IMR-90 (cell line): ENCODE results near the gene WIPF1. TPM values are rescaled to one million over a fixed set of nuclear protein-coding genes. Genes with fewer than 3 reads are reported as not detected.

ENCODE experiments used
- ATAC-seq: fragments of 200-7000 bp; cut with Tn5 transposase; 2 replicates; pipeline ENCODE4 v1.9.1; 2020; ENCODE audit warnings: low read depth, mild to moderate bottlenecking, moderate library complexity
- BruUV-seq: library from RNA; stranded (reverse); fragments of 400-500 nt; replicated peaks from 2 replicates; lab custom pipeline; 2021; lab: Mats Ljungman, UMichigan
- CTCF ChIA-PET: fragments of 300-600 bp; formaldehyde crosslinking; extraction: SDS; loops from one replicate; lab custom pipeline; 2021; ENCODE audit warnings: antibody characterized with exemption; lab: Yijun Ruan, JAX
- POLR2A ChIA-PET: fragments of 300-600 bp; sonication (Branson Sonifier 250); formaldehyde crosslinking; loops from one replicate; lab custom pipeline; 2022; ENCODE audit warnings: antibody characterized with exemption; ENCODE audit not compliant: unreplicated experiment; lab: Charles Lee
- DNase-seq: peaks from one replicate; pipeline ENCODE4 v3.0.0; 2013
- H2AFZ ChIP-seq: replicated peaks from 2 replicates; pipeline ENCODE3; 2013; ENCODE audit warnings: low read length, mild to moderate bottlenecking; ENCODE audit not compliant: poor library complexity
- H2AK5ac ChIP-seq: 2 replicates; pipeline ENCODE4 v1.6.1; 2013; ENCODE audit warnings: low read depth, low read length, inconsistent platforms
- H2AK9ac ChIP-seq: replicated peaks from 2 replicates; pipeline ENCODE3; 2013; ENCODE audit warnings: mild to moderate bottlenecking, low read depth, low read length, moderate library complexity; ENCODE audit not compliant: poor library complexity
- H2BK120ac ChIP-seq: 2 replicates; pipeline ENCODE4 v1.6.1; 2013; ENCODE audit warnings: low read depth, low read length, inconsistent platforms
- H2BK15ac ChIP-seq: 3 replicates; pipeline ENCODE4 v1.6.1; 2013; ENCODE audit warnings: low read depth, low read length, inconsistent platforms
- H2BK20ac ChIP-seq: 2 replicates; pipeline ENCODE4 v1.6.1; 2013; ENCODE audit warnings: low read depth, mild to moderate bottlenecking, inconsistent platforms, low read length, moderate library complexity
- H2BK5ac ChIP-seq: 2 replicates; pipeline ENCODE4 v1.6.1; 2013; ENCODE audit warnings: mild to moderate bottlenecking, low read depth, low read length, inconsistent platforms; ENCODE audit not compliant: poor library complexity, severe bottlenecking
- H3K14ac ChIP-seq: replicated peaks from 2 replicates; pipeline ENCODE4 v1.6.1; 2013; ENCODE audit warnings: low read depth, low read length, inconsistent platforms
- H3K18ac ChIP-seq: 2 replicates; pipeline ENCODE4 v1.6.1; 2013; ENCODE audit warnings: low read depth, low read length, control low read depth
- H3K23ac ChIP-seq: 2 replicates; pipeline ENCODE4 v1.6.1; 2013; ENCODE audit warnings: low read depth, low read length, inconsistent platforms
- H3K27ac ChIP-seq: 2 replicates; pipeline ENCODE4 v1.5.1; 2013; ENCODE audit warnings: mild to moderate bottlenecking, control low read depth, low read length; ENCODE audit not compliant: insufficient read depth
- H3K27me3 ChIP-seq: 2 replicates; pipeline ENCODE4 v1.6.1; 2013; ENCODE audit warnings: low read length; ENCODE audit not compliant: control insufficient read depth, insufficient read depth
- H3K36me3 ChIP-seq: 2 replicates; pipeline ENCODE4 v1.6.1; 2013; ENCODE audit warnings: low read length, mixed read lengths; ENCODE audit not compliant: control insufficient read depth, insufficient read depth
- H3K4ac ChIP-seq: 2 replicates; pipeline ENCODE4 v1.6.1; 2013; ENCODE audit warnings: low read depth, low read length, inconsistent platforms
- H3K4me1 ChIP-seq: 2 replicates; pipeline ENCODE4 v1.6.1; 2013; ENCODE audit warnings: low read length, mixed read lengths; ENCODE audit not compliant: control insufficient read depth, insufficient read depth
- H3K4me2 ChIP-seq: 2 replicates; pipeline ENCODE4 v1.6.1; 2013; ENCODE audit warnings: low read depth, mild to moderate bottlenecking, control low read depth, low read length, moderate library complexity
- H3K4me3 ChIP-seq: 2 replicates; pipeline ENCODE4 v1.5.1; 2013; ENCODE audit warnings: low read depth, mild to moderate bottlenecking, control low read depth, low read length, moderate library complexity; ENCODE audit not compliant: insufficient read depth
- H3K56ac ChIP-seq: 2 replicates; pipeline ENCODE4 v1.6.1; 2013; ENCODE audit warnings: low read length, inconsistent platforms; ENCODE audit not compliant: insufficient read depth; ENCODE audit errors: extremely low read depth
- H3K79me1 ChIP-seq, 2 experiments: 2 replicates each; pipeline ENCODE4 v1.6.1; 2013; ENCODE audit warnings: low read length in 2 of 2, inconsistent platforms in 1 of 2, low read depth in 1 of 2
- H3K9ac ChIP-seq: 2 replicates; pipeline ENCODE4 v1.6.1; 2013; ENCODE audit warnings: low read depth, low read length, control low read depth
- H3K9me1 ChIP-seq: 2 replicates; pipeline ENCODE4 v1.6.1; 2013; ENCODE audit warnings: low read length, inconsistent platforms; ENCODE audit not compliant: insufficient read depth
- H3K9me3 ChIP-seq: 2 replicates; pipeline ENCODE4 v1.6.1; 2013; ENCODE audit warnings: low read length; ENCODE audit not compliant: control insufficient read depth, insufficient read depth
- H4K20me1 ChIP-seq: 2 replicates; pipeline ENCODE4 v1.6.1; 2013; ENCODE audit warnings: low read length, inconsistent platforms; ENCODE audit not compliant: insufficient read depth
- H4K5ac ChIP-seq: 2 replicates; pipeline ENCODE4 v1.6.1; 2013; ENCODE audit warnings: mild to moderate bottlenecking, low read depth, low read length, control low read depth
- H4K8ac ChIP-seq, 2 experiments: 2 replicates each; pipeline ENCODE4 v1.6.1; 2013; ENCODE audit warnings: low read depth in 2 of 2, low read length in 2 of 2, control low read depth in 1 of 2, inconsistent platforms in 1 of 2
- H4K91ac ChIP-seq: 2 replicates; pipeline ENCODE4 v1.6.1; 2013; ENCODE audit warnings: low read depth, low read length, inconsistent platforms; ENCODE audit not compliant: insufficient read depth
- SMC3 ChIP-seq: fragments of 150-350 bp; IDR thresholded peaks from 2 replicates; pipeline ENCODE4 v1.6.1; 2016; ENCODE audit warnings: low read depth, mild to moderate bottlenecking, antibody characterized with exemption, low read length, moderate library complexity
- WGBS, 2 experiments: methylation state at CpG; one replicate each; pipeline versions ENCODE4 v1.1.5 to v1.1.7; 2013; ENCODE audit warnings: missing lambda C conversion rate in 2 of 2; ENCODE audit not compliant: insufficient read length in 1 of 2; ENCODE audit errors: extremely low coverage in 2 of 2; 5-methylcytosine and 5-hydroxymethylcytosine counted together
- dilution Hi-C: fragments of 300-500 bp; cut with HindIII; formaldehyde crosslinking; loops from one replicate; pipeline ENCODE4 v1.14.3; 2018; ENCODE audit warnings: low sequenced_read_pairs; ENCODE audit not compliant: unreplicated experiment
- in situ Hi-C: fragments of 300-500 bp; cut with MboI; formaldehyde crosslinking; loops from 3 replicates; pipeline ENCODE4 v1.14.3; 2019; ENCODE audit warnings: low sequenced_read_pairs, inconsistent platforms, mixed read lengths
- intact Hi-C: fragments of 100-400 bp; cut with micrococcal nuclease; formaldehyde crosslinking; loops from 2 replicates; pipeline ENCODE4 v1.10.0; 2022
- polyA plus RNA-seq, 3 experiments: library from polyadenylated mRNA; depleted of rRNA; stranded (reverse); fragments of >200 nt; gene quantifications; 2 replicates each; pipeline ENCODE4 v1.2.3, GENCODE V29; 2012; ENCODE audit warnings: low replicate concordance in 1 of 3
- total RNA-seq: library from RNA; depleted of rRNA; stranded (reverse); fragments of >200 nt; gene quantifications from 2 replicates; pipeline ENCODE4 v1.2.3, GENCODE V29; 2012
- TF ChIP-seq, protein P1 (sequence below): fragments of 150-350 bp; IDR thresholded peaks from 2 replicates; pipeline ENCODE4 v1.6.1; 2017; ENCODE audit warnings: mild to moderate bottlenecking, antibody characterized with exemption, low read length, low read depth

The WIPF1 gene
- total and polyA plus RNA-seq, 2 of the 4 experiments (the other 2 are of a cell fraction), result 2.7 to 13.5 TPM

DNA sequence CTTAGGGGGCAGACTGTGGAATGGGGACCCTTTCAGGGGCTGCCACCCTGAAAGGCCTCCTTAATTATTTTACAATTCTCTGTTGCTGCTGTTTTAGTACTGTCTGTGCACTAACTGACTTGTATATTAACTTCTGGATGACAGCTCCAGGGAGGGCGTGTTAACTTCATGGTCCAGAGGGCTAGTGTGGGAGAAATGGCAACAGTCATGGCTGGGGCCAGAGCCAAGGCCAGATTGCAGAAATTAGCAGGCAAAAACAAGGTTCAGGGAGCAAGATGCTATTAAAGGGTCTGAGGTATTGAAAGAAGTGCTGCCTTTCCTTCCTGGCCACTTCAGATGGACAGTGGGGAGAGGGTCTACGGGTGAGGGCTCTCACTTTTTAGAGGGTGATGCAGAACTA, 9.1 kb downstream of the WIPF1 start:
- H3K14ac ChIP-seq, result no peak overlapping the region
- H3K36me3 ChIP-seq, result no peaks in the 10 kb centered on the region
- H3K23ac ChIP-seq, result no peak overlapping the region
- in situ Hi-C loops, result no loop called here
- H2AFZ ChIP-seq, result no peak overlapping the region
- no peak overlapping the region for H4K5ac ChIP-seq
- peaks cover 8% of the 10 kb centered on the region for H3K9me1 ChIP-seq
- H3K18ac ChIP-seq, result no peak overlapping the region
- no peak overlapping the region for H3K4ac ChIP-seq
- POLR2A ChIA-PET, result no interaction called here
- no peak overlapping the region for H3K4me3 ChIP-seq
- ATAC-seq (no peak), DNase-seq (no peak)
- H3K56ac ChIP-seq, result no peak overlapping the region
- CTCF ChIA-PET, result no interaction called here
- BruUV-seq, result no TSS peak
- peak overlapping the region; percentile 17 for H2AK9ac ChIP-seq
- H2BK15ac ChIP-seq, result no peak overlapping the region
- no peak overlapping the region for H2BK120ac ChIP-seq
- H3K79me1 ChIP-seq, result peaks cover 12 to 21% of the 10 kb centered on the region in 2 experiments
- H4K20me1 ChIP-seq, result peaks cover 3% of the 10 kb centered on the region; the same call in 1 of the 2 replicates
- no peak overlapping the region for H4K91ac ChIP-seq
- no peak overlapping the region for H2BK20ac ChIP-seq
- no peak overlapping the region for H4K8ac ChIP-seq
- H3K9ac ChIP-seq, result no peak overlapping the region
- H3K4me1 ChIP-seq, result peaks cover 29% of the 10 kb centered on the region
- H2BK5ac ChIP-seq, result no peak overlapping the region
- H3K9me3 ChIP-seq, result no peaks in the 10 kb centered on the region
- no peak overlapping the region for H2AK5ac ChIP-seq
- dilution Hi-C loops, result no loop called here
- no peaks in the 10 kb centered on the region for H3K27me3 ChIP-seq
- WGBS, 2 experiments, result 60% methylated on average over 1 of the region's 2 CpGs; no CpG with 5 or more reads in 1 of the 2 experiments
- no peak overlapping the region for H3K4me2 ChIP-seq
- no peak overlapping the region for H3K27ac ChIP-seq
- TF ChIP-seq SMC3, result no peak
- TF ChIP-seq, protein P1, sequence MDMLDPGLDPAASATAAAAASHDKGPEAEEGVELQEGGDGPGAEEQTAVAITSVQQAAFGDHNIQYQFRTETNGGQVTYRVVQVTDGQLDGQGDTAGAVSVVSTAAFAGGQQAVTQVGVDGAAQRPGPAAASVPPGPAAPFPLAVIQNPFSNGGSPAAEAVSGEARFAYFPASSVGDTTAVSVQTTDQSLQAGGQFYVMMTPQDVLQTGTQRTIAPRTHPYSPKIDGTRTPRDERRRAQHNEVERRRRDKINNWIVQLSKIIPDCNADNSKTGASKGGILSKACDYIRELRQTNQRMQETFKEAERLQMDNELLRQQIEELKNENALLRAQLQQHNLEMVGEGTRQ, result no peak
- intact Hi-C loops, result no loop called here
